Measurements from ENCODE around the gene HPCA. TPM values are rescaled to one million over a fixed set of nuclear protein-coding genes. Genes with fewer than 3 reads are reported as not detected.

The HPCA gene
- total RNA-seq, 1 donor from 2014 or later: 1.0 TPM

GRCh38 chr1:32868806-32869455, 17.4 kb upstream of the HPCA start:
- TF ChIP-seq, protein P1, sequence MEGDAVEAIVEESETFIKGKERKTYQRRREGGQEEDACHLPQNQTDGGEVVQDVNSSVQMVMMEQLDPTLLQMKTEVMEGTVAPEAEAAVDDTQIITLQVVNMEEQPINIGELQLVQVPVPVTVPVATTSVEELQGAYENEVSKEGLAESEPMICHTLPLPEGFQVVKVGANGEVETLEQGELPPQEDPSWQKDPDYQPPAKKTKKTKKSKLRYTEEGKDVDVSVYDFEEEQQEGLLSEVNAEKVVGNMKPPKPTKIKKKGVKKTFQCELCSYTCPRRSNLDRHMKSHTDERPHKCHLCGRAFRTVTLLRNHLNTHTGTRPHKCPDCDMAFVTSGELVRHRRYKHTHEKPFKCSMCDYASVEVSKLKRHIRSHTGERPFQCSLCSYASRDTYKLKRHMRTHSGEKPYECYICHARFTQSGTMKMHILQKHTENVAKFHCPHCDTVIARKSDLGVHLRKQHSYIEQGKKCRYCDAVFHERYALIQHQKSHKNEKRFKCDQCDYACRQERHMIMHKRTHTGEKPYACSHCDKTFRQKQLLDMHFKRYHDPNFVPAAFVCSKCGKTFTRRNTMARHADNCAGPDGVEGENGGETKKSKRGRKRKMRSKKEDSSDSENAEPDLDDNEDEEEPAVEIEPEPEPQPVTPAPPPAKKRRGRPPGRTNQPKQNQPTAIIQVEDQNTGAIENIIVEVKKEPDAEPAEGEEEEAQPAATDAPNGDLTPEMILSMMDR (conservative IDR thresholded peaks at IDR 0.05): no peak
- no peak for DNase-seq (ENCODE audit: extremely low spot score, unreplicated experiment)
- Mint-ChIP-seq H3K27me3 (peaks cover 27% of the 10 kb centered on the region), H3K4me3 (peak overlapping the region; percentile 87), H3K4me1 (ENCODE audit: unreplicated experiment) (peaks cover 21% of the 10 kb centered on the region), H3K27ac (no peak overlapping the region), H3K36me3 (peaks cover 16% of the 10 kb centered on the region), H3K9me3 (no peaks in the 10 kb centered on the region)

GRCh38 chr1:32869923-32870614, 16.2 kb upstream of the HPCA start:
- Mint-ChIP-seq H3K4me1 (ENCODE audit: unreplicated experiment) (peaks cover 25% of the 10 kb centered on the region), H3K27ac (peak overlapping the region; percentile 48), H3K4me3 (peak overlapping the region; percentile 87), H3K36me3 (peaks cover 12% of the 10 kb centered on the region), H3K9me3 (no peaks in the 10 kb centered on the region), H3K27me3 (peaks cover 31% of the 10 kb centered on the region)
- TF ChIP-seq, protein P1 (conservative IDR thresholded peaks at IDR 0.05): no peak
- no peak for DNase-seq (ENCODE audit: extremely low spot score, unreplicated experiment)

- Mint-ChIP-seq H3K9me3 (no peaks in the 10 kb centered on the region), H3K4me1 (ENCODE audit: unreplicated experiment) (peaks cover 32% of the 10 kb centered on the region), H3K36me3 (peaks cover 12% of the 10 kb centered on the region), H3K27ac (peak within 1 kb of the TSS; percentile 68), H3K4me3 (peak within 1 kb of the TSS; percentile 87), H3K27me3 (peaks cover 37% of the 10 kb centered on the region)
- TF ChIP-seq, protein P1 (conservative IDR thresholded peaks at IDR 0.05): no peak
- no peak for DNase-seq (ENCODE audit: extremely low spot score, unreplicated experiment)
Observed at GRCh38 chr1:32870615-32871363, 15.5 kb upstream of the HPCA start, which contains the start of gene FNDC5. Gene FNDC5 (minus strand): TSS chr1:32870912.

DNA sequence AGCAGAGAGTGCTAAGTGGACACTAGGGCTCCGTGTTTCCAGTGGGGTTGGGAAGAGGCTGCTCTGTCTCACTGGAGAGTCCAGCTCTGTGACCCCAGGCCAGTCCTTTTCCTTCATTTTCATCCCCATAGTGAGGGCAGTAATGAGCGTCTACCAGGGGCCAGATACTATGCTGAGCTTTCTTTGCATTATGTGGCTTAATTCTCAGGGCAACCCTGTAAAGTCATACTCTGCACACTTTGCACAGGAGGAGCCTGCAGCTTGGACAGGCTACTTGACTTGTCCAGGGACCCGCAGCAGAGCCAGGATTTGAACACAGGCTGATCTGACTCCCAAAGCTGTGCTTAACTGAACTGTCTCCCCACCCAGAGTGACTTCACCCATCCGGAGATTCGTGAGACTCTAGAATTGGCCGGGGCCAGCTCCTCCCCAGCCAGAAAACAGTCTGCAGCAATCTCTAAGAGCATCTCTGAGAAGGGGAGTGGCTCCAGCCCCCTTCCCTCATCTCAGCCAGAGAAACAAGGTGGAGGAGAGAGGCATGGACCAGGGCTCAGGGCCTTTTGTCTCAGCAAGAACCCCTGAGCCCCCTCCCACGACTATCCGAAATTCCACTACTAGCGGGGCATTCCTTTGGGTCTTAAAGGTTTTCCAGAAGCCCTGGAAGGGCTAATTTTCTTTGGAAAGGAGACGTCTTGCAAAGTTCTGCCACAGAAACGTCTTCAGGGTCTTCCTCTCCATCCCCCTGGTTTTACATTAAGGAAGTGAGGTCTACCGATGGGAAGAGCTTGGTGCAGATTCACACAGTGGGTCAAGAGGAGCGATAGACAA, 14.7 kb upstream of the HPCA start:
- peak overlapping the region; percentile 84 for H3K4me3 Mint-ChIP-seq
- TF ChIP-seq, protein P1 (conservative IDR thresholded peaks at IDR 0.05): no peak
- H3K27ac Mint-ChIP-seq: peak overlapping the region; percentile 68
- peaks cover 37% of the 10 kb centered on the region for H3K27me3 Mint-ChIP-seq
- H3K9me3 Mint-ChIP-seq: no peaks in the 10 kb centered on the region
- peaks cover 31% of the 10 kb centered on the region for H3K4me1 Mint-ChIP-seq (ENCODE audit: unreplicated experiment)
- DNase-seq (ENCODE audit: extremely low spot score, unreplicated experiment): no peak
- H3K36me3 Mint-ChIP-seq: peaks cover 7% of the 10 kb centered on the region

- H3K9me3 Mint-ChIP-seq: no peaks in the 10 kb centered on the region
- TF ChIP-seq, protein P1 (conservative IDR thresholded peaks at IDR 0.05): no peak
- peaks cover 37% of the 10 kb centered on the region for H3K27me3 Mint-ChIP-seq
- DNase-seq (ENCODE audit: extremely low spot score, unreplicated experiment): no peak
- peak overlapping the region; percentile 68 for H3K27ac Mint-ChIP-seq
- H3K36me3 Mint-ChIP-seq: peaks cover 7% of the 10 kb centered on the region
- peaks cover 31% of the 10 kb centered on the region for H3K4me1 Mint-ChIP-seq (ENCODE audit: unreplicated experiment)
- peak overlapping the region; percentile 84 for H3K4me3 Mint-ChIP-seq
Observed at GRCh38 chr1:32872192-32872460, 14.2 kb upstream of the HPCA start.

All from type B pancreatic cell (in vitro differentiated cells).